Neural progenitor cell (in vitro differentiated cells): ENCODE measurements around the gene TBXAS1.

Experiments
- CTCF ChIP-seq: fragments of 200-600 bp; sonication (generic); IDR thresholded peaks from 2 replicates; pipeline ENCODE4 v1.5.1; 2017; ENCODE audit warnings: antibody characterized with exemption, mild to moderate bottlenecking
- EZH2phosphoT487 ChIP-seq: fragments of 200-600 bp; sonication (generic); IDR thresholded peaks from 2 replicates; pipeline ENCODE4 v1.6.1; 2017; ENCODE audit warnings: antibody characterized with exemption

GRCh38 chr7:139976055-139976837 is 147.2 kb downstream of the TBXAS1 start:
- TF ChIP-seq CTCF (no peak), EZH2phosphoT487 (no peak)
